ENCODE results near the gene BCL2L11. TPM values are rescaled to one million over a fixed set of nuclear protein-coding genes. Genes with fewer than 3 reads are reported as not detected.

BCL2L11 gene
- total RNA-seq, 1 donor from 2014 or later = 19.3 TPM

- Mint-ChIP-seq H3K27ac (ENCODE audit: unreplicated experiment) (no peak overlapping the region), H3K4me3 (ENCODE audit: unreplicated experiment) (no peak overlapping the region), H3K9me3 (ENCODE audit: unreplicated experiment) (no peaks in the 10 kb centered on the region), H3K36me3 (ENCODE audit: low read depth, unreplicated experiment) (peaks cover 12% of the 10 kb centered on the region), H3K4me1 (ENCODE audit: low read depth, unreplicated experiment) (peaks cover 1% of the 10 kb centered on the region), H3K27me3 (ENCODE audit: low read depth, unreplicated experiment) (no peaks in the 10 kb centered on the region)
- TF ChIP-seq EZH2 (IDR thresholded peaks at IDR 0.05; ENCODE audit: insufficient read depth, low read length) (no peak), CTCF (IDR thresholded peaks at IDR 0.05; ENCODE audit: insufficient read depth, low read depth, low read length) (no peak)
- no peak overlapping the region for H3K4me3 ChIP-seq (ENCODE audit: insufficient read depth, low read depth, low read length)
- no peak overlapping the region for H2AFZ ChIP-seq (ENCODE audit: low read depth, low read length)
- FAIRE-seq (no peak), DNase-seq (ENCODE audit: low read depth) (no peak)
- no peaks in the 10 kb centered on the region for H3K9me3 ChIP-seq (ENCODE audit: insufficient read depth, low read depth, low read length)
- H3K79me2 ChIP-seq (ENCODE audit: insufficient read depth, low read length) = no peaks in the 10 kb centered on the region
- H3K27ac ChIP-seq (ENCODE audit: low read depth, low read length) = no peak overlapping the region
- peaks cover 38% of the 10 kb centered on the region for H4K20me1 ChIP-seq (ENCODE audit: insufficient read depth, low read length)
- H3K9ac ChIP-seq (ENCODE audit: low read length) = no peak overlapping the region
- no peaks in the 10 kb centered on the region for H3K4me1 ChIP-seq (ENCODE audit: insufficient read depth, low read length)
- H3K36me3 ChIP-seq (ENCODE audit: insufficient read depth, low read length) = no peaks in the 10 kb centered on the region
- no peak overlapping the region for H3K4me2 ChIP-seq (ENCODE audit: low read length)
- peaks cover 2% of the 10 kb centered on the region for H3K27me3 ChIP-seq (ENCODE audit: insufficient read depth, low read length)
Observed at GRCh38 chr2:111142101-111142500, 21.4 kb downstream of the BCL2L11 start.

- H3K4me2 ChIP-seq (ENCODE audit: low read length) = no peak overlapping the region
- H3K4me3 ChIP-seq (ENCODE audit: insufficient read depth, low read depth, low read length) = no peak overlapping the region
- no peaks in the 10 kb centered on the region for H3K36me3 ChIP-seq (ENCODE audit: insufficient read depth, low read length)
- Mint-ChIP-seq H3K36me3 (ENCODE audit: low read depth, unreplicated experiment) (peaks cover 14% of the 10 kb centered on the region), H3K4me3 (ENCODE audit: unreplicated experiment) (no peak overlapping the region), H3K4me1 (ENCODE audit: low read depth, unreplicated experiment) (peaks cover 5% of the 10 kb centered on the region), H3K9me3 (ENCODE audit: unreplicated experiment) (no peaks in the 10 kb centered on the region), H3K27me3 (ENCODE audit: low read depth, unreplicated experiment) (no peaks in the 10 kb centered on the region), H3K27ac (ENCODE audit: unreplicated experiment) (no peak overlapping the region)
- H3K9ac ChIP-seq (ENCODE audit: low read length) = no peak overlapping the region
- peaks cover 31% of the 10 kb centered on the region for H4K20me1 ChIP-seq (ENCODE audit: insufficient read depth, low read length)
- FAIRE-seq (no peak), DNase-seq (ENCODE audit: low read depth) (no peak)
- no peaks in the 10 kb centered on the region for H3K4me1 ChIP-seq (ENCODE audit: insufficient read depth, low read length)
- H3K9me3 ChIP-seq (ENCODE audit: insufficient read depth, low read depth, low read length) = no peaks in the 10 kb centered on the region
- TF ChIP-seq EZH2 (IDR thresholded peaks at IDR 0.05; ENCODE audit: insufficient read depth, low read length) = no peak
- no peak for TF ChIP-seq CTCF (IDR thresholded peaks at IDR 0.05; ENCODE audit: insufficient read depth, low read depth, low read length)
- peaks cover 2% of the 10 kb centered on the region for H3K27me3 ChIP-seq (ENCODE audit: insufficient read depth, low read length)
- no peaks in the 10 kb centered on the region for H3K79me2 ChIP-seq (ENCODE audit: insufficient read depth, low read length)
- no peak overlapping the region for H2AFZ ChIP-seq (ENCODE audit: low read depth, low read length)
- H3K27ac ChIP-seq (ENCODE audit: low read depth, low read length) = no peak overlapping the region
Observed at GRCh38 chr2:111143107-111143842, 22.6 kb downstream of the BCL2L11 start.

- H4K20me1 ChIP-seq (ENCODE audit: insufficient read depth, low read length) = peaks cover 26% of the 10 kb centered on the region
- no peak for DNase-seq (ENCODE audit: low read depth)
- peaks cover 2% of the 10 kb centered on the region for H3K27me3 ChIP-seq (ENCODE audit: insufficient read depth, low read length)
- H3K4me2 ChIP-seq (ENCODE audit: low read length) = no peak overlapping the region
- H3K79me2 ChIP-seq (ENCODE audit: insufficient read depth, low read length) = no peaks in the 10 kb centered on the region
- no peaks in the 10 kb centered on the region for H3K4me1 ChIP-seq (ENCODE audit: insufficient read depth, low read length)
- Mint-ChIP-seq H3K4me3 (ENCODE audit: unreplicated experiment) (no peak overlapping the region), H3K9me3 (ENCODE audit: unreplicated experiment) (no peaks in the 10 kb centered on the region), H3K4me1 (ENCODE audit: low read depth, unreplicated experiment) (peaks cover 6% of the 10 kb centered on the region), H3K36me3 (ENCODE audit: low read depth, unreplicated experiment) (peaks cover 14% of the 10 kb centered on the region), H3K27me3 (ENCODE audit: low read depth, unreplicated experiment) (no peaks in the 10 kb centered on the region), H3K27ac (ENCODE audit: unreplicated experiment) (no peak overlapping the region)
- no peak overlapping the region for H3K9ac ChIP-seq (ENCODE audit: low read length)
- H3K9me3 ChIP-seq (ENCODE audit: insufficient read depth, low read depth, low read length) = no peaks in the 10 kb centered on the region
- H3K36me3 ChIP-seq (ENCODE audit: insufficient read depth, low read length) = no peaks in the 10 kb centered on the region
- TF ChIP-seq CTCF (IDR thresholded peaks at IDR 0.05; ENCODE audit: insufficient read depth, low read depth, low read length) (no peak), EZH2 (IDR thresholded peaks at IDR 0.05; ENCODE audit: insufficient read depth, low read length) (no peak)
- no peak overlapping the region for H2AFZ ChIP-seq (ENCODE audit: low read depth, low read length)
- FAIRE-seq = no peak
- H3K4me3 ChIP-seq (ENCODE audit: insufficient read depth, low read depth, low read length) = no peak overlapping the region
- H3K27ac ChIP-seq (ENCODE audit: low read depth, low read length) = no peak overlapping the region
Observed at GRCh38 chr2:111143843-111144198, 23.1 kb downstream of the BCL2L11 start.

Measured in astrocyte (in vitro differentiated cells and primary cell).